Ramos (cell line): ENCODE measurements around the gene C4orf33.
"Not testable (repeated sequence)": the region's sequence is repeated elsewhere in the genome, so short reads cannot be mapped to it uniquely, and the experiment has no call there.

Experiments used
- in situ Hi-C: fragments of 300-500 bp; cut with MboI; formaldehyde crosslinking; loops from one replicate; pipeline ENCODE4 v1.14.3; 2022; ENCODE audit warnings: low sequenced_read_pairs; ENCODE audit not compliant: unreplicated experiment

The C4orf33 gene, protein sequence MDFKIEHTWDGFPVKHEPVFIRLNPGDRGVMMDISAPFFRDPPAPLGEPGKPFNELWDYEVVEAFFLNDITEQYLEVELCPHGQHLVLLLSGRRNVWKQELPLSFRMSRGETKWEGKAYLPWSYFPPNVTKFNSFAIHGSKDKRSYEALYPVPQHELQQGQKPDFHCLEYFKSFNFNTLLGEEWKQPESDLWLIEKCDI

DNA sequence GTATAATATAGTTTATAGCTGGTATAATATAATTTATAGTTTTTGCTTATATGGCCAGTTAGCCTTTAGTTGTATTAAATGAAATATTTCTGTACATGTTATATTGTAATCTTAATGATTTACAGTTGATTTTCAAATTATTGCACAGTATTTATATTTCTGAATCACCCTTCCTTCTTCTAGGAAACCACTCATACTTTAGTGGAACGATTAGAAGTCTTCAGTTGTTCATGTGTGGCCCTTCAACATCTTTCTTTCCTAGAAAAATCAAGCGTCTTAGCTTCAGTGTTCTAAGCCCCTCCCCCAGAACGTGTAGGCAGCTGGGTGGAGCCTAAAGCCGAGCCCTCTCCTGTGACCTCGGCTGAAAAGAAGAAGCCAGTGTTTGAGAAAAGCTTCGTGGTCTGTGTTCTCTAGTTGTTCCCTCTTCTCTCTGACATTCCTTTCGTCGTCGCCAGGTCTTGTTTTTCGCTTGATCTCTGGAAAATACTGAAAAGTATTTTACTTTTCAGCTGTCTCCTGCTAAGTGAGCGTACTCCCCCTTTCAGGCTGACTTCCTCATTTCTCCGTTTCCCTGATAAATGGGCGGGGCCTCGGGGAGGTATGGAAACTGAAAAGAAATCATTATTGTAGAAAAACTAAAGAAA, at the start of gene C4orf33:
Gene C4orf33 (plus strand): TSS at position 342 of the 644 bp plus-strand sequence. CDS start 6,459 bp downstream, outside the sequence.
- in situ Hi-C loops: loop anchor here (25.0 kb wide), 1 partner anchor 284 kb away; the partner anchor contains the start of gene JADE1

DNA sequence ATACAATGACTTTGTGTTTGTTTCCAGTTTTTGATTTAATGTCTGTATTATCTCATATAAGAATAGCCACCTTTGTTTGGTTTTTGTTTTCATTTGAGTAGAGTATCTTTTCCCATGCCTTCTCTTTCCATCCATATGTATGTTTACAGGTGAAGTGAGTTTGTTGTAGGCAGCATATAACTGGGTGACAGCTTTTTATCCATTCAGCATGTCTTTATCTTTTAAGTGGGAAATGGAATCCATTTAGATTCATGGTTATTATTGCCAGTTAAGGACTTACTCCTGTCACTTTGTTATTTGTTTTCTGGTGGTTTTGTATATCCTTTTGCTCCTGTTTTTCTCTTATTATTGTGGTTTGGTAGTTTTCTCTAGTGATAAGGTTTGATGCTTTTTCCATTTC, 36.9 kb upstream of the C4orf33 start:
- in situ Hi-C loops: no loop called here

DNA sequence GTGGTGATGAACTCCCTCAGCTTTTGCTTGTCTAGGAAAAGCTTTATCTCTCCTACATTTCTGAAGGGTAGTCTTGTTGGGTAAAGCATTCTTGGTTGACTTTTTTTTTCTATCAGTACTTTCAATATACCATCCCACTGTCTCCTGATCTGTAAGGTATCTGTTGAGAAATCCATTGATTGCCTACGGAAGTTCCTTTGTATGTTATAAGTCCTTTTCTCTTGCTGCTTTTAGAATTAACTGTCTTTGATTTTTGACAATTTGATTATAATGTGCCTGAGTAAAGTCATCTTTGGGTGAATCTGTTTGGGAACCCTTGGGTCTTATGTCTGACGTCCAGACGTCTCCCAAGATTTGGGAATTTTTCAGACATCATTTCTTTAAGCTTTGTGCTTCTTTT, 33.4 kb upstream of the C4orf33 start:
- in situ Hi-C loops: no loop called here

DNA sequence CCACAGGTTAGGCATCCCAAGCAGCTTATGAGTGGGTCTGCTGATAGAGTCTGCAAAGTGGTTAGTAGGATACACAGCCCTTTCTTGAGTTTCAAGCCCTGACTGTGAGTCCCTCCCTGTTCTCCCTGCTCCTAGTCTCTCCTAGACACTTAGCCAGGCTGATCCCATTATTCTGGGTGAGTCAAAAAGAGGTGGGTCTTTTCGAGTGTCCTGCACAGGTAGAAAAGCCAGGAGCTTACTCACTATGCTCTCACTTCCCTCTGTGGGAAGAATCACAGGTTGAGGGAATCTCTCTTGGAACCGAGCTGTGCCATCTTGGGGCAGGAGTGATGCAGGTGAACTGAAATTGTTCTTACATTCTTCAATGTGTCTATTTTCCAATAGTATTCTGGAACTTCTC, 32.3 kb upstream of the C4orf33 start:
- in situ Hi-C loops: no loop called here

- in situ Hi-C loops: no loop called here
Observed at GRCh38 chr4:129064717-129065116, 31.2 kb upstream of the C4orf33 start.

- in situ Hi-C loops: not testable (repeated sequence)
Observed at GRCh38 chr4:129069537-129069936, 26.4 kb upstream of the C4orf33 start.

- in situ Hi-C loops: loop anchor here (25.0 kb wide), 1 partner anchor 265 kb away; the partner anchor contains the start of gene JADE1
Observed at GRCh38 chr4:129077326-129077725, 18.6 kb upstream of the C4orf33 start.

GRCh38 chr4:129080129-129080528, 15.8 kb upstream of the C4orf33 start:
- in situ Hi-C loops: loop anchor here (25.0 kb wide), 1 partner anchor 268 kb away; the partner anchor contains the start of gene JADE1

DNA sequence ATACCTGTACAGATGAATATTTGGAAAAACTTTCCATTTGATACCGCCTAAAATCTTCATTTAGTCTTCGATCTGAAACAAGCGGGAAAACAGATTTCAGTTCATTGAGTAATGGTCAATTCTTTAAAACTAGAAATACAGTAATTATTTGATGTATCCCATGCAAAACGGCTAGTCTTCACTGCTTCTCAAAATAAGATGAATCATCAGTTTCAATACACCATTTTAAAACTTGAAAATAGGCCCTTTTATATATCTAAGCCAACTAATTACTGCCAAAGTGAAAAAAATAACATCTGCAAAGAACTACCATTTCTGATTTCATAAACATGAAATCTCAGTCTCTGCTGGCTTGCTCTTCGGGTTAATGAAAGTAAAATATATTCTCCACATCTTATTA, 13.7 kb upstream of the C4orf33 start:
- in situ Hi-C loops: loop anchor here (25.0 kb wide), 1 partner anchor 270 kb away; the partner anchor contains the start of gene JADE1

DNA sequence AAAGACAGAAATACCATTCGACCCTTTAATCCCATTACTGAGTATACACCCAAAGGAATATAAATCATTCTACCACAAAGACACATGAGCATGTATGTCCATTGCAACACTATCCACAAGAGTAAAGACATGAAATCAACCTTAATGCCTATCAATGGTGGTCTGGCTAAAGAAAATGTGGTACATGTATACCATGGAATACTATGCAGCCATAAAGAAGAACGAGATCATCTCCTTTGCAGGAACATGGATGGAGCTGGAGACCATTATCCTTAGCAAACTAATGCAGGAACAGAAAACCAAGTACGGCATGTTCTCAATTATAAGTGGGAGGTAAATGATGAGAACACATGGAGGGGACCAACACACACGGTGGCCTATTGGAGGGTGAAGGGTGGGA, 10.5 kb upstream of the C4orf33 start:
- in situ Hi-C loops: loop anchor here (25.0 kb wide), 1 partner anchor 273 kb away; the partner anchor contains the start of gene JADE1

DNA sequence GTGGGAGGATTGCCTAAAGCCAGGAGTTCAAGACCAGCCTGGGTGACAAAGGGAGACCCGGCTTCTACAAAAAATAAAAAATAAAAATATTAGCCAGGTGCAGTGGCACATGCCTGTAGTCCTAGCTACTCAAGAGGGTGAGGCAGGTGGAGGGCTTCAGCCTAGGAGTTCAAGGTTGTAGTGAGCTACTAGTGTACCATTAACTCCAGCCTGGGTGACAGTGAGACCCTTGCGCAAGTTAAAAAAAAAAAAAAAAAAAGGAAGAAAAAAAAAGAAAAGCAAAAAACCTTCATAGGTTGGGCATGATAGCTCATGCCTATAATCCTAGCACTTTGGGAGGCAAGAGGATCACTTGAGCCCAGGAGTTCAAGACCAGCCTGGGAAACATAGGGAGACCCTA, 8.4 kb upstream of the C4orf33 start:
- in situ Hi-C loops: loop anchor here (25.0 kb wide), 1 partner anchor 275 kb away; the partner anchor contains the start of gene JADE1

GRCh38 chr4:129092631-129093190, 3.2 kb upstream of the C4orf33 start:
- in situ Hi-C loops: loop anchor here (25.0 kb wide), 1 partner anchor 280 kb away; the partner anchor contains the start of gene JADE1

GRCh38 chr4:129093191-129093920, 2.6 kb upstream of the C4orf33 start, which contains the start of gene SCLT1:
TSS of gene SCLT1 (minus strand) at chr4:129093539. CDS start at chr4:129093103, 436 bp downstream.
- in situ Hi-C loops: loop anchor here (25.0 kb wide), 1 partner anchor 281 kb away; the partner anchor contains the start of gene JADE1

DNA sequence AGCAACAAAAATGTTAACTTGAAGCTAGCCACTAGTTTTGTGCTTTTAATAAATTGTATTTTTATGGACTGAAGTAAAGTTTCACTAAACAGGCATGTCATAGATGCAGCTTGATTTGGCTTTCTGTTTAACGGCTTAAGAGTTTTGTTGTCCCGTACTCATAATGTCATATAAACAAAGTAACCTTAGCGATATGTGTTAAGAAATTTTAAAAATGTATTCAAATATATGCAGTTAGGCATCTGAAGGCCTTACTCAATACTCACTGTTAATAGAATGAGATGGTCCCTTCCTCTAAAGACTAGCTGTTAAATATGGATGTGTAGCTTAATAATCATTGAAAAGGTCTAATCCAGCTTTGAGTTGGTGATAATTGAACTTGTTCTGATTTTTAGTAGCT, 1.6 kb upstream of the C4orf33 start:
- in situ Hi-C loops: loop anchor here (25.0 kb wide), 1 partner anchor 282 kb away; the partner anchor contains the start of gene JADE1

DNA sequence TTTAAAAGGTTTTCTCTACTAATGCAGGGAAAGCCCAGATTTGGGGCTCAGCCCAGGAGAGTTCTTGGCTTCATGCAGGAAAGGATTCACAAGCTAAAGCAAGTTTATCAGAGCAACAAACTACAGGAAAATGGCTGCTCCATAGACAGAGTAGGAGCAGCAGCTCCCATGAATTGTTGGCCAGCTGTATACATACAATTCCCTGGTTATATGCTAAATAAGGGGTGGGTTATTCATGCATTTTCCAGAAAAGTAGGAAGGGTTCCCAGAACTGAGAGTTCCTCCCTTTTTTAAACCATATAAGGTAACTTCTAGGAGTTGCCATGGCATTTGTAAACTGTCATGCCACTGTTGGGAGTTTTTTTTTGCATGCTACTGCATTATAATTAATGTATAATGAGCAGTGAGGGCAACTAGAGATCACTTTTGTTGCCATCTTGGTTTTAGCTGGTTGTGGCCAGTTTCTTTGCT, 2.6 kb downstream of the C4orf33 start:
- in situ Hi-C loops: loop anchor here (25.0 kb wide), 1 partner anchor 286 kb away; the partner anchor contains the start of gene JADE1

DNA sequence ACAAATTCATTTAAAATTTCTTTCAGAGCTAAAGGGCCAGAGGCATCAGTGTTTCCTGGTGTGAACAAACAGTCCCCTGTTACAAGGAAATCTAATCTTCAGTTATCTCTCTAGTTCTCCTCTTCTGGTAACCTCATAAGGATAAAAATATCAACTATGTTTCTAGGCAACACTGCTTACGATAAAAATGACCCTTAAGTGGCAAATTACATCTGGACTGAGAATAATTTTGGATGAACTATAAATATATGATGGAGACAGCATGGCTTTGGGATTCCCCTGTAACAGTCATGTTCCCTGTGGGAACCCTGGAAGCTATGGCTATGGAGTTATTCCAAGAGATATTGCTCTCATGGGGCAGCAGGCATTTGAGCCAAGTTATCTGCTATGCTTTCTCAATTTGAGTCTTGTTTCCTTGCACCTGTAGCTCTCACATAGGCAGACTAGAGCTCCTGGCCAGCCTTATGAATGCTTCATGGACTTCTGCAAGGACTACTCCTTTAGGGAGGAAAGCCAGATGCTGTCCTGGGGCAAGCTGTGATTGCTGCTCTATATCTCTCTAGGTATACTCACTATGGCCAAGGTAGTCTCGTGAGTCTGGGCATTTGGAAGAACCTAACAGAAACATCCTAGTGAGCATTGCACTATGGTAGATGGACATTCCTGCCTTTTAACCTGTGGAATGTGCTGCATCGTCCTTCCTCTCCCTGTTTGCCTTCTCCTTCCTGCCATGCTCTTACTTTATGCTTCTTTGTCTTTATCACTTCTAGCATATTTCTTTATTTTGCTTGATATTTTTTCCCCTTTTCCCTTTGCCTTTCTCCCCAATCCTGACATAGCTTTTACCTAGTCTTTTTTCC, 14.2 kb downstream of the C4orf33 start:
- in situ Hi-C loops: no loop called here

- in situ Hi-C loops: no loop called here
Observed at GRCh38 chr4:129110931-129111330, 15.0 kb downstream of the C4orf33 start.

DNA sequence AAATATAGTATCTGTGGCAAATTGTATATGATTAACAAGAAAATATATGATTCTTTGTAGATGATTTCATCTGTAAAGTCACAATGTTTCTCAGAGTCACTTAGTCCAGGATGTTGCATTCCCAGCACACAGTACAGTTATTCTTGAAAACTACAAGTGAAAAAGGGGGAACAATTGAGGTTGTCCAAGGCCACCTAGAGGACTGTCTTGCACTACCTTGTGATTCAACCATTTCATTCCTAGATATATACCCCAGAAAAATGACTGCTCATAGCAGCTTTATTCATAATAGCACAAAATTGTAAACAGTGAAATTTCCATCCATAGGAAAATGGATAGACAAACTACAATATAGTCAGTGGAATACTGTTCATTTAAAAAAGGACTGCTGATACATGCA, 16.0 kb downstream of the C4orf33 start:
- in situ Hi-C loops: no loop called here

GRCh38 chr4:129113434-129113833, 17.5 kb downstream of the C4orf33 start:
- in situ Hi-C loops: no loop called here
